HG03432 (cell line): ENCODE results near the gene GAMT.

Source experiments
- ATAC-seq: cut with Tn5 transposase; IDR thresholded peaks from one replicate; pipeline ENCODE4 v1.9.1; 2021; ENCODE audit warnings: mild to moderate bottlenecking, moderate library complexity; ENCODE audit not compliant: unreplicated experiment

GAMT gene

DNA sequence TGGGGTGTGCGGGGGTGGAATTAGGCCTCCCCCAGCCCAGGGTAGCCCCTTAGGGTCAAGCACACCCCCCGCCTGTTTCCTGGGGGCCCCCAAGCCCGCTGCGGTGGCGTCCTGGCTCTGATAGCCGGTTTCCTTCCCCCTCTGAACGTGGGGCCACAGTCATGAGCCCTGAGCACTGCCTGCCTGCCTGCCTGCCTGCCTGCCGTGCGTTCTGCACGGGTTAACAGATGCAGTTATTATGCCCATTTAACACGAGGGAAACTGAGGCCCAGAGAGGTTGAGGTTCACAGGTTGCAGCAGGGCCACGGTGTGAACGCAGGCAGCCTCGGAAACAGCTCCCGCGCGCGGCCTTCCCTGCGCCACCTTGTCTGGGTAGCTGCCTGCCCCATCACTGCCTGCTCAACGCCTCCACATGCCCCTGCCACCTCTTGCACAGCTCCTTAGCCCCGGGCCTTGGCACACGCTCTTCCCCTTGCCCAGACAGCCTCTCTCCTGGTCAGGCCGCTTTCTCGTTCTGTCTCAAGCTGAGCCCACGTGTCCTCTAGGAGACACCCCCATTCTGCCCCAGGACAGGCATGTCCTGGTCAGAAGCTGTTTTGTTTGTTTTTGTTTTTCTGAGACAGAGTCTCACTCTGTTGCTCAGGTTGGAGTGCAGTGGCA lies 1.2 kb upstream of the GAMT start:
- no peak for ATAC-seq

DNA sequence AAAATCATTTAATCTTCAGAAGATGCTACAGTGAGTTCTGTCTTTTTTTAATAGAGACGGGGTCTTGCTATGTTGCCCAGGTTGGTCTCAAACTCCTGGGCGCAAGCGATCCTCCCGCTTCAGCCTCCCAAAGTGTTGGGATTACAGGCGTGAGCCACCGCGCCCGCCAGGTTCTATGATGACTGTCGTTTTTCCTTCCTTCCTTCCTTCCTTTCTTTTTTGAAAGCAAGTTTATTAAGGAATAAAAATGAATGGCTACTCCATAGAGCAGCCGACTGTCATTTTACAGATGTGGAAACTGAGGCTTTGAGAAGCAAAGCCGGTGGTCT lies 511 bp upstream of the GAMT start:
- no peak for ATAC-seq

DNA sequence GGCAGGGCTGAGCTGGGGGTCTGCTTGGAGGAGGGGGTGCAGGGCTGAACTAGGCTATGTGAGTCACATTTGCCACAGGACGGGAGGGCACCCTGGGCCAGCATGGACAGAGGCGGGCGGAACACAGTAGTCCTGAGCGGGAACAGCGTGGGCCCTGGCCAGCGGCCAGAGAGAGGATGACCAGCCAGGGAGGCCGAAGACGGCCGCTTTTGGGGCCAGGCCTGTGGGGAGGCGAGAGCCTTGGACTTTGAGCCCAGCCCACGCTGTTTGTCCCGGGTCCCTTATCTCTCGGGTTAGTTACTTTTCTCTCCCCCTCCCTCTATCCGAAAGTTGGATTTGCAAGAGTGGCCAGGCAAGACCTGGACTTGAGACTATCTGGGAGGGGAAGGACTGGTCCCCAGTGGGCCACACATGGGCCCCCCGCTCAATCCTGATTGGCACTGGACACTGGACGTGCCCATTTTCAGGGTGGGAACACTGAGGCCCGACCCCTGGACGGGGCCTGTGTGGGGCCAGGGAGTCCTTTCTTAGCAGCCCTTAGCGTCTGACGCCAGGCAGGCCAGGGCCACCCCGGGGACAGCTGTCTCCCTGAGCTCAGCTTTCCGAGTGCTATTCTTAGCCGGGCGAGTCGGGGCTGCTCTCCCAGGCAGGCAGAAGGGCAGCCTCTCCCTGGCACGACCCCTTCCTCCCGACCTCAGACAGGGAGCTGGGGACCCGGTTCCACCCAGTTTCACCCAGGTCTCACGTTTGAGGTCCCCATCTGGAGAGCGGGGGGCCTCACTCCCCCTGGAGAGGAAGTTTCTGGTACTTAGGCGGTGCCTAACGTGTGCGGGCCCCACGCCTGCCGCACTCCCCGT lies 833 bp downstream of the GAMT start:
- ATAC-seq, result no peak

DNA sequence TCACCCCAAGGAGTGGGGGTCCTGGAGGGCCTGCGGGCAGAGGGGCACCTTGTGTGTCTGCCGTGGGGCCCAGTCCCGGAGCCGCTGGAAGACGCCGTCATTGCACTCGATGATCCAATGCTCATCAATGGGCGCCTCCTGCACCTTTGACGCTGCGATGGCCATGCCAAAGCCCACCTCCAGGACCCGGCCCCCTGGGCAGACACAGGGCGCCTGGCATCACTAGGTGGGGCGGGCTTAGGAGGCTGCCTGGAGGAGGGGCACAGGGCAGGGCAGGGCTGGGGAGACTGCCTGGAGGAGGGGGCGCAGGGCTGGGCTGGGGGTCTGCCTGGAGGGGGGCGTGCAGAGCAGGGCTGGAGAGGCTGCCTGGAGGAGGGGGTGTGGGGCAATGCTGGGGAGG lies 1.6 kb downstream of the GAMT start:
- ATAC-seq, result no peak

DNA sequence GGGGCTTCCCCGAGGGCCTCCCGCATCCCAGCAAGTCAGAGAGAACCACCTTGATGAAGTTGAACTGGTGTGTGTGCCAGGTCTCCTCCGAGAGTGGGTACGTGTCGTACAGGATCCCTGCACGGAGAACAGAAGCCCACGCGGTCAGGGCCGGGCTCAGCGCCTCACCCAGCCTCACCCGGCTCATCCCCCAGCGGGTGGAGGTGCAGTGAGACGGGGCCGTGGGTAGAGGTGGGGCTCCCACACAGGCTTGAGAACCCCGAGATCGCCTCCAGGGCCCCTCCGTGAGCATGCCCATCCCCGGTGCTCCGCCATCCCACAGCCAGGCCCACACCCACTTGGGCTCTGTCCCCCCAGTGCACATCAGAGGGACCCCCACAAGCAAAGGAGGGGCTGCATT lies 2.3 kb downstream of the GAMT start:
- no peak for ATAC-seq

DNA sequence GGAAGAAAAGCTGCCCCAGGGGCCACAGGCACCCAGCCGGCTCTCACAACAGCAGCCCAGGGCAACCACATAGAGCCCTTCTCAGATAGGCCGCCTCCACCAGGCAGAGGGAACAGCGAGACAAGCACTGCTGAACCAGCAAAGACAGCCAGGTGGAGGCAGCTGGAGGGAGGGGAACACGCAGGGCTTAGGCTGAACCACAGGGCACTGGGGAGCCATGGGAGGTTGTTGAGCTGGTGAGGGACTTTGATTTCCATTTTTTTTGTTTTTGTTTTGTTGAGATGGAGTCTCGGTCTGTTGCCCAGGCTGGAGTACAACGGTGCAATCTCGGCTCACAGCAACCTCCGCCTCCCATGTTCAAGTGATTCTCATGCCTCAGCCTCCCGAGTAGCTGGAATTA lies 3.5 kb downstream of the GAMT start:
- no peak for ATAC-seq

DNA sequence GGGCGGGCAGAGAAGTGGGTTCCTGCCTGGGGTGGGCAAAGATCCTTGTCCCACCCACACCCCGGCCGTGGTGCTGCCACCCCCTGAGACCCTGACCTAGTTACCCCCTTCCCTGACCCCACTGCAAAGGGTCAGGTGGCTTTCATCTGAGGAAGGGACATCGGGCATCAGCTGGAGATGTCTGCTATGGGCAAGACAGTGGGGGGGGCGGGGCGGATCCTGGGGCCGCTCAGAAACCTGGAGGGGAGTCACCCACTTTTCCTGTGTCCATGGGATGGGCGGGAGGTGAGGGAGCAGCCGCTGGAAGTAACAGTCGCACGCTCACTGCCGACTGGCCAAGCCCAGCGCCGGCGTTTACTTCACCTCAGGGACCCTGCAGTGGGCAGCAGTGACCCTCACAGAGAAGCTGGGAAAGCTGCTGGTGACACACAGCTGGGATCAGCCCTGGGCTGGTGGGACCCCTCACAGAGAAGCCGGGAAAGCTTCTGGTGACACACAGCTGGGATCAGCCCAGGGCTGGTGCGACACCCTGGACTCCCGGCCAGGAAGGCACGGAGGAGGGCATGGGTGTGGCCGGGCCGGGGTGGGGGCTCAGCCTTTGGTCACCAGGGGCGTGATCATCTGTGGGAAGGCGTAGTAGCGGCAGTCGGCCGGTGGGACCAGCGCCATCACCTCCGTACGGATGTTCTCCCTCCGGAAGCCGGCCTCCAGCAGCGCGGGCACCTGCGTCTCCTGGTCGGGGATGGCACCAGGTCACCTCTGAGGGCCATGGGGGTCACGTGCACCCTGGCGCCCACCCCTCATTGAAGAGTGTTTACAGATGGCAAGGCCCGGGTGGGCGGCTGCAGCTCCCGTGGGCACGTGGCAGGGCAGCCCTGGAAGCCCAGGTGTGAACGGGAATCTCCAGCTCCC lies 4.3 kb downstream of the GAMT start:
- no peak for ATAC-seq

DNA sequence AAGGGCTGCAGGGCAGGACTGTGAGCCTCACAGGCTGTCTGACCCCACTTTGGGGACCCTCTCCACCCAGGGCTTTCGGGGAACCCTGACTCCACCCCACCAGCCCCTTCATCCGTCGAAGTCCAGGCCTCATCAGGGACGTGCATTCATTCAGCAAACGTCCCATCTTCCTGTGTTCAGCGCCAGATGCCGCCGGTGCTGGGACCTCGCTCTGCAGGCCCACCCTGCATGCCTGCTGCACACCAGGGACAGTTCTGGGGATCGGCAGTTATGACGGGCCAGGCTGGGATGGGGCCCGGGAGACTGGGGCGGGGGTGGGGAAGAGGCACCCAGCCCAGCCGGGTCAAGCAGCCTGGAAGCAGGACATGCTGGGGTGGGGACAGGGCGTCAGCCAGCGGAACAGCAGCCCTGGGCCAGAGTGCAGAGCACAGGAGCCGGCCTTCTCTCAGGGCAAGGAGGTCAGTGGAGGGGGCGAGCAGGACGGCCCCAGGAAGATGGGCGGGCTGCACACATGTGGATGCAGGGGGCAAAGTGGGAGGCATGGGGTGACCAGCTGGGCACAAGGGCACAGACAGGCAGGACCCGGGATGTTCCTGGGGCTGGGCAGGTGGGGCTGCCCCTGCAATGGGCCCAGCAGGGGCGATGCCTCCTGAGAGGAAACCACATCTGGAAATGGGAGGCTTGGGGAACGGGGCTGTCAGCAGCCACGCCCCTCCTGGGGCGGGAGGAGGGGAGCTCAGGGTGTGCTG lies 5.1 kb downstream of the GAMT start:
- no peak for ATAC-seq

DNA sequence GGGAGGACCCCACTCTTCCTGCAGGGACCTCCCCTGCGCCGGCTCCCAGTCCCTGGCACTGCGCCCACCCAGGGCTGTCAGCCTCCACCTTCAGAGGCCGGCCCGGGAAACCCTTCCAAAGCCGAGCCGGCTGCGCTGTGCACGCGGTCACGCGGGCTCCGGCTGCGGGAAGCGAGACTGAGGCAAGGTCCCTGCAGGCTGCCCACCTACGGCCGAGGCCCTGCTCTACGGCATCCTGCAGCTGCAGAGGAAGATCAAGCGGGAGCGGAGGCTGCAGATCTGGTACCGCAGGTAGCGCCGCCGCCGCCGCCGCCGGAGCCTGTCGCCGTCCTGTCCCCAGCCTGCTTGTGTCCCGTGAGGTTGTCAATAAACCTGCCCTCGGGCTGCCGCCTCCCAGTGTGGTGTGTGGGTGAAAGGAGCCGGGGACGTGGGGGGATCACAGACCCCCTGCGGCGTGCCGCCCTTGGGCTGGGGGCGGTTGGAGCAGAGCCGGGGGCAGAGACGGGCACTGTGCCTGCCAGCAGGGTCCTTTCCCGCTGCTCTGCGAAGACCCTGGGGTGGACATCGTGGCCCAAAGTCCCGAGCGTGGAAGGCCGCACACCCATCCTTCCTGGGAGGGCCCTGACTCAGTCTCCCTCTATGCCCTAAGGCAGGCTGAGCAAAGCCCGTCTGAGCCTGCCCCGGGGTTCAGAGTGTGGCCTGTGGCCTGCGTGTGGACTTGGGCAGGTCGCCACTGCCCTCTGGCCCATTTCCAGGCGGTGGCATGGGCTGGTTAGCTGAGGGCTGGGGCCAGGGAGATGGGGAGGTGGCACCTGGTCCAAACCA lies 5.9 kb downstream of the GAMT start:
- no peak for ATAC-seq

DNA sequence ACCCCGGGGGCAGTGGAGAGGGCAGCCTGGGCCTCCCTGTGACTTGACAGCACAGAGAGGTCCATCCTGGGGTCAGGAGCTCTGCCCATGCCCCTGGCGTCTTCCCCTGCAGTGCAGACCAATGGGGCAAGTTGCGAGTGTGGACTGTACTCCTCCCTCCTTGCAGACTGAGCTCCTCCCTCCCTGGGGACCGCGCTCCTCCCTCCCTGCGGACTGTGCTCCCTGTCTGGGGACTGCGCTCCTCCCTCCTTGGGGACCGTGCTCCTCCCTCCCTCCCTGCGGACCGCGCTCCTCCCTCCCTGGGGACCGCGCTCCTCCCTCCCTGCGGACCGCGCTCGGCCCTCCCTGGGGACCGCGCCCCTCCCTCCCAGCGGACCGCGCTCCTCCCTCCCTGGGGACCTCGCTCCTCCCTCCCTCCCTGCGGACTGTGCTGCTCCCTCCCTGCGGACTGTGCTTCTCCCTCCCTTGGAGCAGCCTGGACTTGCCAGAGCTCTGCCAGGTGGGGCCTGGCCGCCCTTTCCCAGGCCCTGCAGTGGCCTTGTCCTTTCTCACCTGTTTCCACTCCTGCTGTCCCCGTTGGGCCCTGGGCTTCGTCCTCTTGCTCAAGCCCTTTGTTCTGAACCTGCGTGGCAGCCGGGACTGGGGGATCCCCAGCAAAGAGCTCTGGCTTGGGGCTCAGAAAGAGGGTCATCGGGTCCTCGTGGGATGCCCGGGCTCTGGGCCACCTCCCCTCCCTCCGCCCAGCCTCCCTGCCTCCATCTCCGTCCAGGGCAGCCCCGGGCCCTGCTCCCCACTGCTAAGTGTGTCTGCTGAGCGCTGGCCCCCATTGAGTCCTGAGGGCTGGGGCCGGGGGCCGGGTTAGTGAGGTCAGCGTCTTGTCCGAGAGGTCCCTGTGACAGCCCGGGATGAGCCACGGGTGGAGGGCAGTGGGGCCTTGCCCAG lies 6.8 kb downstream of the GAMT start:
- no peak for ATAC-seq

DNA sequence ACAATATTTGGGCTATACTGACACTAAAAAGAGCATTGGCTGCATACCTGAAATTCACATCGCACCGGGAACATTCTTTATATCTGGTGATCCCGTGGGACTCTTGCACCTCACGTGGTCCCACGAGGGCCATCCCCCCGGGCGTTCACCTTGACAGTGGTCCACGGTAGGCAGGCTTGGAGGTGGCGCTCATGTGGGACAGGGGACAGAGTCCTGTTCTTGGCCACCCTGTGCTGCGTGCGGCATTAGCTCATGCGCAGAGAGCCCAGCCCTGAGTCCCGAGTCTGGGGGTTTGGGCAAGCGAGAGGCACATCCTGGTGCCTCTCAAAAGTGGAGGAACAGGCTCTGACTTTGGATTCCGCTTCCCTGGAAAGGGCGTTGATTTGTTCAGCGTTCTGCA lies 7.5 kb downstream of the GAMT start:
- no peak for ATAC-seq

DNA sequence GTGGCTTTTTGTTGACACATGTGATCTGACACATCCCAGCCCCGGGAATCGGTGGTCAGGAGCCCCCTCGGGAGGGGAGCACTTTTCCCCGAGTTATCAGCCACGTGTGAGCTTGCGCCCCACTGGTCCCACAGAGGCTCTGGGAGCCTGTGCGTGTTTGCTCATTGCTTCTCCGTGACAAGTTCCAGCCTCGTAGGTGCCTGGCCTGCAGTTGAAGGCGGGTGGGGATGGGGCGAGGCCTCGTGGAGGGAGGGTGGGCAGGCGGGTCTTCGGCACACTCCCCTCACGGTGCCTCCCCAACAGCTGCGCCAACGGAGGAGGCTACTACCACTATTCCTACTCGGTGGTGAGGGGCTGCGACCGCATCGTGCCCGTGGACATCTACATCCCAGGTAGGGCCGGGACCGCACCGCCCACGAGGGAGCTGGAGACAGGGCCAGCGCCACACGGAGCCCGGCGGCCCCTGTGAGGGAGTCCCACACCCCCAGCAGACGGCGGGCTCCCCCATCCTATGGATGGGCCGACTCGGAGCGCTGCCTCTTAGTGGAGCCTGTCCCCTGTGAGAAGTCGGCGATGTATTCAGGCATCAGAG lies 8.3 kb downstream of the GAMT start:
- ATAC-seq, result no peak

DNA sequence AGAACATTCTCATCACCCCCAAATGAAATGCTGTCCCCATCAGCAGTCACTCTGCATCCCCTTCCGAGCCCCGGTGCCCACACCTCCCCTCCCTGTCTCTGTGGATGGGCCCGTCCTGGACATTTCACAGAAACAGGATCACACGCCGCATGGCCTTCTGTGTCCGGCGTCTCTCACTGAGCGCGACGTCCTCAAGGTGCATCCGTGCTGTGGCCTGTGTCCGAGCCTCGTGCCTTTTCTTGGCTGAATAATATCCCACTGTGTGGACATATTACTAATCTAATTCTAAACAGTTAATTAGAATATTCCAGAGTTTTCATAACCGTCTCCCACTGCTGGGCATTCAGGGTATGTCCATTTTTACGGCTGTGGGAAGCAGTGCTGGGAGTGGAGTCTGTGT lies 8.9 kb downstream of the GAMT start:
- no peak for ATAC-seq

DNA sequence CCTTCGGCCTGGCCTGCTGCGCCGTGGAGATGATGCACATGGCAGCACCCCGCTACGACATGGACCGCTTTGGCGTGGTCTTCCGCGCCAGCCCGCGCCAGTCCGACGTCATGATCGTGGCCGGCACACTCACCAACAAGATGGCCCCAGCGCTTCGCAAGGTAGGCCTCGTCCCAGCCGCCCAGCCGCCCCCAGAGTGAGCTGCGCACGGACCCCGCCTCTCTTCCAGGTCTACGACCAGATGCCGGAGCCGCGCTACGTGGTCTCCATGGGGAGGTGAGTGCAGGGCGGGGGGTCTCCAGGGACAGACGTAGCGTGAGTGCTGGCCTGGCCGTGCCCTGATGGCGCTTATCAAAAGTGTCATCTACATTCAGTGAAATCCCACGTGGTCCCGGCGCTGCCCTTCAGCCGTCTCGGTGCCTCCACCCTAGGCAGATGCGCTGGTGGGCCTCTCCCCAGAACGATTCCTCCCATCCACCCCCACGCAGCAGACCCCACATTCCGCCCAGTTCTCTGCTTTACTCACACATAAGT lies 10.4 kb downstream of the GAMT start:
- no peak for ATAC-seq

DNA sequence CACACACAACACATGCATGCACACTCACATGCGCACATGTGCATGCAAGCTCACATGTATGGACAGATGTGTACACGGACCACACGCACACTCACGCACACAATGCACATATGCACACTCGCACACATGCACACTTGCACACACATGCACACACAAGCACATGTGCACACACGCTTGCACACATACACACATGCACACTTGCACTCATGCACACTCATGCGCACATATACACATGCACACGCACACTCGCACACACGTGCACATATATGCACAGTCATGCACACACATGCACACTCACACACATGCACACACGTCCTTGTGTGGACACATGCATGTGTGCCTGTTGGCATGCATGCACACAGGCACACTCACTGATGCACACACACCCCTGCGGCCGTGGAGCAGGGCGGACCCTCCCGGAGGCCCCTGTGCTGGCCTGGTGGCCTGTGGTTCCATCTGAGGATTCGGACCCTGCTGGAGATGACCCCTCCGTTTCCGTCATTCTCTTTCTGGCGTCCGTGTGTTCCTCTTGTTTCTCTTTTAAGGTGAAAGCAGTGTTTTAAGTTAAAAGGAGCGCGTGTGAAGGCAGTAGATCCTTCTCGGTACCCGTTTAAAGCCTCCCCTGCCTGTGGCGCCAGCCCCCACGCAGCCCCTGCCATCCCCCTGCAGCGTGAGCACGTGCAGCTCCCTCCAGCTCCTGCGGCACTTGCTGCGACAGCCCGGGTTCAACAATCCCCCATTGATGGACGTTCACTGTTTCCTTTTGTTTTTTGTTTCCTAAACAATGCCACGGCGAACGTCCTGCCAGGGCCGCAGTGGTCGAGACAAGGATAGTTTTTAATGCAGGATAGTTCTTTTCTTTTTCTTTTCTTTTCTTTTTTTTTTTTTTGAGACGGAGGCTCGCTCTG lies 12.1 kb downstream of the GAMT start:
- ATAC-seq, result no peak

DNA sequence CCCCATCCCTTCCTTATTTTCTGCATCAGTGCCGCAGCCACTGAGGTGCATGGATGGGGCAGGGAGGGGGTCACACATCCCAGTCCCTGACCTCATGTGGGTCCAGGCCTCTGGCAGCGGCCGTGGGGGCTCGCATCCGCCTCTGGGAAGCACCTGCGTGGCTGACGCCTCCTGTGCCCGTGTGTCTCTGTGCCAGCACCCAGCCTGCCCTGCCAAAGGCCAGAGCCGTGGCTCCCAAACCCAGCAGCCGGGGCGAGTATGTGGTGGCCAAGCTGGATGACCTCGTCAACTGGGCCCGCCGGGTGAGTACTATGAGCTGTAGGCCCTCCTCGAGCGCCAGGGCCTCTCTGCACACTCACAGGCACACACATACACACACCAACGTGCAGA lies 12.7 kb downstream of the GAMT start:
- no peak for ATAC-seq
